Measurements from ENCODE around the gene DRC3.

DRC3 gene

GRCh38 chr17:18041776-18042175, 69.1 kb downstream of the DRC3 start:
- TF ChIP-seq, protein P1, sequence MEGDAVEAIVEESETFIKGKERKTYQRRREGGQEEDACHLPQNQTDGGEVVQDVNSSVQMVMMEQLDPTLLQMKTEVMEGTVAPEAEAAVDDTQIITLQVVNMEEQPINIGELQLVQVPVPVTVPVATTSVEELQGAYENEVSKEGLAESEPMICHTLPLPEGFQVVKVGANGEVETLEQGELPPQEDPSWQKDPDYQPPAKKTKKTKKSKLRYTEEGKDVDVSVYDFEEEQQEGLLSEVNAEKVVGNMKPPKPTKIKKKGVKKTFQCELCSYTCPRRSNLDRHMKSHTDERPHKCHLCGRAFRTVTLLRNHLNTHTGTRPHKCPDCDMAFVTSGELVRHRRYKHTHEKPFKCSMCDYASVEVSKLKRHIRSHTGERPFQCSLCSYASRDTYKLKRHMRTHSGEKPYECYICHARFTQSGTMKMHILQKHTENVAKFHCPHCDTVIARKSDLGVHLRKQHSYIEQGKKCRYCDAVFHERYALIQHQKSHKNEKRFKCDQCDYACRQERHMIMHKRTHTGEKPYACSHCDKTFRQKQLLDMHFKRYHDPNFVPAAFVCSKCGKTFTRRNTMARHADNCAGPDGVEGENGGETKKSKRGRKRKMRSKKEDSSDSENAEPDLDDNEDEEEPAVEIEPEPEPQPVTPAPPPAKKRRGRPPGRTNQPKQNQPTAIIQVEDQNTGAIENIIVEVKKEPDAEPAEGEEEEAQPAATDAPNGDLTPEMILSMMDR (conservative IDR thresholded peaks at IDR 0.05; ENCODE audit: low read length): no peak
- peak overlapping the region; percentile 15; the same call in 1 of the 2 replicates for H3K4me3 ChIP-seq (ENCODE audit: low read length)
- DNase-seq (ENCODE audit: low read depth): peak; percentile 93

GRCh38 chr17:18042983-18043382, 70.3 kb downstream of the DRC3 start:
- no peak for DNase-seq (ENCODE audit: low read depth)
- H3K4me3 ChIP-seq (ENCODE audit: low read length): no peak overlapping the region
- TF ChIP-seq, protein P1 (conservative IDR thresholded peaks at IDR 0.05; ENCODE audit: low read length): no peak

DNA sequence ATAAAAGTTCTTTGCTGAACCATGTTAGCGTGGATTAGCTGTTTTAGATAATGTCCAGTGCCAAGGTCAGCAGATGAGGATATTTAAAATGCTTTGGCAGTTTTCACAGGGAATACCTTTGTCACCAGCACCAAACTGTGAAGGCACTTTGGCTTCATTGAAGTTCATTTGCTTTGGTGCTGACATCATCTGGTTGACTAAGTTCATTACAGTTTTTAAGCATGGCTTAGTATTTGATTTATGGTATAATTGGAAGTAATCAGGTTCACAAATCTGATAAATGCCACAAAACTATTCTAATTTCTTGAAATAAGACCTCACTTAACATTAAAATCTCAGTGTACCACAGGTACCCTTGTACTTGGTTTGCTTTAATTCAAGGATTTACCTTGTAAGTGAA, 70.8 kb downstream of the DRC3 start:
- no peak overlapping the region for H3K4me3 ChIP-seq (ENCODE audit: low read length)
- no peak for DNase-seq (ENCODE audit: low read depth)
- TF ChIP-seq, protein P1 (conservative IDR thresholded peaks at IDR 0.05; ENCODE audit: low read length): peak; percentile 36

DNA sequence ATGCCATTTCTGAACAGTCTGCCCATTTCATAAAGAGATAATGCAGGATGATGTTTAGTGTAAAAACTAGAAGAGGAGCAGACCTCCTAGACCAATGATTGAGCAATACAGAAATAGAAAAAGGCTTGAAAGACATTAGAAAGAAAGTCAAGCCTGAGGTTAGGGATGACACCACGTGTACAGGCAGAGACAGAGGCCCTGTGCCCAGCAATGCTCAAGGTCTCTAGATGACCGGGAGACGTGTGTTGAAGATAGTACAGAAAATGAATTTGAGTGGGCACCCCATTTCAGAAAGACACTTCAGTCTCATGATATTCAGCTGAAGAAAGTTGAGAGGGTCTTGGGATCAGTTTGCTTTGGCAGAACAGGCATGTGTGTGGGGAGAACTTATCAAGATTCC, 71.9 kb downstream of the DRC3 start:
- TF ChIP-seq, protein P1 (conservative IDR thresholded peaks at IDR 0.05; ENCODE audit: low read length): no peak
- no peak for DNase-seq (ENCODE audit: low read depth)
- H3K4me3 ChIP-seq (ENCODE audit: low read length): no peak overlapping the region

- DNase-seq (ENCODE audit: low read depth): no peak
- TF ChIP-seq, protein P1 (conservative IDR thresholded peaks at IDR 0.05; ENCODE audit: low read length): no peak
- no peak overlapping the region for H3K4me3 ChIP-seq (ENCODE audit: low read length)
These were observed 73.2 kb downstream of the DRC3 start for GRCh38 chr17:18045691-18046350.

DNA sequence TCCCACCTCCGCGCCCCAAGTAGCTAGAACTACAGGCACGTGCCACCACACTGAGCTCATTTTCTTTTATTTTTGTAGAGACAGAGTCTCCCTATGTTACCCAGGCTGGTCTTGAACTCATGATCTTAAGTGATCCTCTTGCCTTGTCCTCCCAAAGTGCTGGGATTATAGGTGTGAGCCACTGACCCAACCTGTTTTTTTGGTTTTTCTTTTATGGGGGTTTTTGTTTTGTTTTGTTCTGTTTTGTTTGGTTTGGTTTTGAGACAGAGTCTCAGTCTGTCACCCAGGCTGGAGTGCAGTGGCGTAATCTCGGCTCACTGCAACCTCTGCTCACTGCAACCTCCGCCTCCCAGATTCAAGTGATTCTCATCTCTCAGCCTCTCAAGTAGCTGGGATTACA, 82.9 kb downstream of the DRC3 start:
- no peak overlapping the region for H3K4me3 ChIP-seq (ENCODE audit: low read length)

GRCh38 chr17:18056214-18056613, 83.6 kb downstream of the DRC3 start:
- TF ChIP-seq, protein P1 (conservative IDR thresholded peaks at IDR 0.05; ENCODE audit: low read length): no peak
- DNase-seq (ENCODE audit: low read depth): no peak
- no peak overlapping the region for H3K4me3 ChIP-seq (ENCODE audit: low read length)

More for the DNA sequence above, 82.9 kb downstream of the DRC3 start:
- no peak for DNase-seq (ENCODE audit: low read depth)
- TF ChIP-seq, protein P1 (conservative IDR thresholded peaks at IDR 0.05; ENCODE audit: low read length): no peak

All from AG10803 (cell line).